SK-N-SH (cell line): ENCODE measurements around the gene ITGA1.

ENCODE experiments used
- CTCF ChIP-seq: fragments of 200-600 bp; sonication (generic); IDR thresholded peaks from 2 replicates; pipeline ENCODE4 v1.6.1; 2017; ENCODE audit warnings: antibody characterized with exemption, mild to moderate bottlenecking, moderate library complexity
- ELF1 ChIP-seq: IDR thresholded peaks from 2 replicates; pipeline ENCODE4 v1.4.0; 2012
- EP300 ChIP-seq, 2 experiments: IDR thresholded peaks; 2 replicates each; pipeline versions ENCODE4 v1.4.0 to v1.6.1; 2012; ENCODE audit warnings: borderline replicate concordance in 1 of 2, low read depth in 1 of 2, low read length in 1 of 2
- EZH2phosphoT487 ChIP-seq: fragments of 200-600 bp; sonication (generic); IDR thresholded peaks from 2 replicates; pipeline ENCODE4 v1.6.1; 2017; ENCODE audit warnings: low read depth, mixed run types, mild to moderate bottlenecking, antibody characterized with exemption, moderate library complexity, borderline replicate concordance
- GATA2 ChIP-seq: sonication (generic); formaldehyde crosslinking; IDR thresholded peaks from 2 replicates; pipeline ENCODE4 v1.5.0; 2020; ENCODE audit warnings: mild to moderate bottlenecking, missing genetic modification reagents
- MXI1 ChIP-seq: IDR thresholded peaks from 2 replicates; pipeline ENCODE4 v1.6.1; 2012; ENCODE audit warnings: mild to moderate bottlenecking, low read depth, low read length, improper control_type of control experiment
- NFIC ChIP-seq: IDR thresholded peaks from 2 replicates; pipeline ENCODE4 v1.4.0; 2012; ENCODE audit warnings: borderline replicate concordance
- NRF1 ChIP-seq: IDR thresholded peaks from 2 replicates; pipeline ENCODE4 v1.6.1; 2012; ENCODE audit warnings: low read depth, mild to moderate bottlenecking, low read length
- POLR2AphosphoS5 ChIP-seq: IDR thresholded peaks from 2 replicates; pipeline ENCODE4 v1.6.1; 2012; ENCODE audit warnings: low read depth, low read length
- REST ChIP-seq: IDR thresholded peaks from 2 replicates; pipeline ENCODE4 v1.6.1; 2012; ENCODE audit warnings: mild to moderate bottlenecking, low read depth, low read length, moderate library complexity
- SMC3 ChIP-seq: IDR thresholded peaks from 2 replicates; pipeline ENCODE4 v1.6.1; 2012; ENCODE audit warnings: low read depth, low read length, improper control_type of control experiment
- USF1 ChIP-seq: IDR thresholded peaks from 2 replicates; pipeline ENCODE4 v1.4.0; 2012; ENCODE audit warnings: low read depth, borderline replicate concordance
- TF ChIP-seq, protein P1 (sequence below): IDR thresholded peaks from 2 replicates; pipeline ENCODE4 v1.4.0; 2012; ENCODE audit warnings: low read depth, borderline replicate concordance

- TF ChIP-seq MXI1 (no peak), SMC3 (no peak), EP300 (IDR thresholded peaks at IDR 0.05; ENCODE audit: borderline replicate concordance in 1 of 2, low read depth in 1 of 2, low read length in 1 of 2) (no peak), CTCF (no peak), USF1 (no peak), POLR2AphosphoS5 (no peak), NRF1 (no peak), REST (no peak), NFIC (no peak), ELF1 (no peak), GATA2 (no peak), EZH2phosphoT487 (no peak)
- TF ChIP-seq, protein P1, sequence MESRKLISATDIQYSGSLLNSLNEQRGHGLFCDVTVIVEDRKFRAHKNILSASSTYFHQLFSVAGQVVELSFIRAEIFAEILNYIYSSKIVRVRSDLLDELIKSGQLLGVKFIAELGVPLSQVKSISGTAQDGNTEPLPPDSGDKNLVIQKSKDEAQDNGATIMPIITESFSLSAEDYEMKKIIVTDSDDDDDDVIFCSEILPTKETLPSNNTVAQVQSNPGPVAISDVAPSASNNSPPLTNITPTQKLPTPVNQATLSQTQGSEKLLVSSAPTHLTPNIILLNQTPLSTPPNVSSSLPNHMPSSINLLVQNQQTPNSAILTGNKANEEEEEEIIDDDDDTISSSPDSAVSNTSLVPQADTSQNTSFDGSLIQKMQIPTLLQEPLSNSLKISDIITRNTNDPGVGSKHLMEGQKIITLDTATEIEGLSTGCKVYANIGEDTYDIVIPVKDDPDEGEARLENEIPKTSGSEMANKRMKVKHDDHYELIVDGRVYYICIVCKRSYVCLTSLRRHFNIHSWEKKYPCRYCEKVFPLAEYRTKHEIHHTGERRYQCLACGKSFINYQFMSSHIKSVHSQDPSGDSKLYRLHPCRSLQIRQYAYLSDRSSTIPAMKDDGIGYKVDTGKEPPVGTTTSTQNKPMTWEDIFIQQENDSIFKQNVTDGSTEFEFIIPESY, result no peak
Observed at GRCh38 chr5:52817818-52818217, 30.1 kb downstream of the ITGA1 start.
